ENCODE data around the gene BMI1.

BMI1 gene

DNA sequence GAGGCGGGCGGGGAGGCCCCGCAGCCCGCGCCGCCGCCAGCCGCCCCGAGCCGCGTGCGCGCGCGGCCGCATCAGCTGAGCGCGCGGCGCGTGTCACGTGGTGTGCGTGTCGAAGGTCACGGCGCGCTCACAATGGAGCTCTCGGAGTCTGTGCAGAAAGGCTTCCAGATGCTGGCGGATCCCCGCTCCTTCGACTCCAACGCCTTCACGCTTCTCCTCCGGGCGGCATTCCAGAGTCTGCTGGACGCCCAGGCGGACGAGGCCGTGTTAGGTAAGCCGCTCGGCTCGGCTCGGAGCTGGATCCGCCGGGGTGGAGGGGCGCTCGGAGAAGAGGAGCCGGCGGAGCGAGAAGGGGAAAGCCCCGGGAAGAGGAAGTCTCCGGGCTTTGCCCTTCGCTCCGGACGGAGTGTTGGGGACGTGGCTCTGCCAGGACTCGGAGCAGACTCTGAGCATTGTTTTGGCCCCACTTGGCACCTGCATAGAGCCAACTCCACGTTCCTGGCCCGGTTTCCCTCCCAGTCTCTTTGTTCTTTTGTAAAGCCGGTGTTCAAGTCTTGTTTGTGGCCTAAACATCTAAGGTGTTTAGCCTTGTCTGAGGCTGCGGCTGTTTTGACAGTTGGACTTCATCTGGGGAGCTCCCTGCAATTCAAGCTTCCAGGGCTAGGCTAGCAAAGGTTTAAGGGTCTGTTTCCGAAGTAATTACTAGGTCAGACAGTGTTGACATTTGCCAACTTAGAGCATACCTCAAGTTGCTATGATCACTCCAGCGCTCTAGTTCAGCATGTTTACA lies 4.4 kb upstream of the BMI1 start, which contains the start of gene COMMD3:
TSS of gene COMMD3 (plus strand) at position 103 of the 790 bp plus-strand sequence. CDS start at position 133, 30 bp downstream.
- Histone ChIP-seq H3K18ac (ENCODE audit: low read length) (peak within 1 kb of the TSS; percentile 98), H2BK120ac (ENCODE audit: low read depth, low read length) (no peak within 1 kb of the TSS), H3K4me3 (ENCODE audit: low read length in 2 of 2) (peak within 1 kb of the TSS; percentile 80 to 95), H3K9me3 (replicated peaks in 1 of 2; ENCODE audit: control insufficient read depth in 2 of 2, insufficient read depth in 1 of 2, low read depth in 1 of 2, low read length in 2 of 2) (no peaks in the 10 kb centered on the region), H2AFZ (ENCODE audit: low read length) (peak within 1 kb of the TSS; percentile 85), H3K4me1 (ENCODE audit: control insufficient read depth in 2 of 2, insufficient read depth in 1 of 2, low read depth in 1 of 2, low read length in 2 of 2) (peaks cover 5 to 8% of the 10 kb centered on the region in 2 donors), H3K36me3 (replicated peaks in 1 of 2; ENCODE audit: control insufficient read depth in 2 of 2, insufficient read depth in 2 of 2, low read length in 2 of 2) (no peaks in the 10 kb centered on the region), H3K4ac (ENCODE audit: low read length) (no peak within 1 kb of the TSS), H3K4me2 (ENCODE audit: insufficient read depth, low read length, poor library complexity, severe bottlenecking) (peak within 1 kb of the TSS; percentile 67), H2BK12ac (ENCODE audit: low read length) (peak within 1 kb of the TSS; percentile 81), H4K8ac (ENCODE audit: low read depth, low read length) (no peak within 1 kb of the TSS), H2BK5ac (ENCODE audit: low read length) (peak within 1 kb of the TSS; percentile 91), H3K9ac (ENCODE audit: low read depth, low read length, poor library complexity) (peak within 1 kb of the TSS; percentile 92), H3K79me1 (ENCODE audit: low read depth, low read length) (no peaks in the 10 kb centered on the region), H3K14ac (ENCODE audit: low read length) (peak within 1 kb of the TSS; percentile 56), H3K23ac (ENCODE audit: low read depth, low read length, poor library complexity) (peak within 1 kb of the TSS; percentile 94), H3K27me3 (ENCODE audit: control insufficient read depth in 3 of 3, insufficient read depth in 3 of 3, low read depth in 1 of 3, low read length in 3 of 3) (peaks cover 0 to 19% (median 14%) of the 10 kb centered on the region in 3 experiments), H2AK5ac (ENCODE audit: low read depth, low read length) (no peak within 1 kb of the TSS), H2BK15ac (ENCODE audit: low read length) (no peak within 1 kb of the TSS), H3K27ac (replicated peaks; ENCODE audit: low read length) (peak within 1 kb of the TSS; percentile 91), H4K91ac (ENCODE audit: low read depth, low read length, poor library complexity) (no peak within 1 kb of the TSS)
- no CpG with 5 or more reads among the region's 63 CpGs for WGBS, 2 donors (ENCODE audit: extremely low coverage in 2 of 2, insufficient read length in 2 of 2, insufficient replicate concordance in 1 of 2)
- DNase-seq (ENCODE audit: low spot score): peak; percentile 90

GRCh38 chr10:22317076-22317370 lies 3.9 kb upstream of the BMI1 start:
- Histone ChIP-seq H3K9me3 (replicated peaks in 1 of 2; ENCODE audit: control insufficient read depth in 2 of 2, insufficient read depth in 1 of 2, low read depth in 1 of 2, low read length in 2 of 2) (no peaks in the 10 kb centered on the region), H4K91ac (ENCODE audit: low read depth, low read length, poor library complexity) (no peak overlapping the region), H3K27ac (replicated peaks; ENCODE audit: low read length) (no peak overlapping the region), H3K4me3 (ENCODE audit: low read length in 2 of 2) (peak overlapping the region; percentile 80 to 95), H3K79me1 (ENCODE audit: low read depth, low read length) (no peaks in the 10 kb centered on the region), H3K4ac (ENCODE audit: low read length) (no peak overlapping the region), H2BK15ac (ENCODE audit: low read length) (no peak overlapping the region), H2BK120ac (ENCODE audit: low read depth, low read length) (no peak overlapping the region), H3K23ac (ENCODE audit: low read depth, low read length, poor library complexity) (no peak overlapping the region), H4K8ac (ENCODE audit: low read depth, low read length) (no peak overlapping the region), H3K36me3 (replicated peaks in 1 of 2; ENCODE audit: control insufficient read depth in 2 of 2, insufficient read depth in 2 of 2, low read length in 2 of 2) (no peaks in the 10 kb centered on the region), H3K4me1 (ENCODE audit: control insufficient read depth in 2 of 2, insufficient read depth in 1 of 2, low read depth in 1 of 2, low read length in 2 of 2) (peaks cover 5 to 8% of the 10 kb centered on the region in 2 donors), H3K9ac (ENCODE audit: low read depth, low read length, poor library complexity) (no peak overlapping the region), H2AK5ac (ENCODE audit: low read depth, low read length) (no peak overlapping the region), H3K18ac (ENCODE audit: low read length) (no peak overlapping the region), H2BK12ac (ENCODE audit: low read length) (no peak overlapping the region), H3K14ac (ENCODE audit: low read length) (no peak overlapping the region), H3K4me2 (ENCODE audit: insufficient read depth, low read length, poor library complexity, severe bottlenecking) (peak overlapping the region; percentile 67), H3K27me3 (ENCODE audit: control insufficient read depth in 3 of 3, insufficient read depth in 3 of 3, low read depth in 1 of 3, low read length in 3 of 3) (peaks cover 2 to 21% (median 17%) of the 10 kb centered on the region in 3 experiments), H2BK5ac (ENCODE audit: low read length) (no peak overlapping the region), H2AFZ (ENCODE audit: low read length) (peak overlapping the region; percentile 85)
- DNase-seq (ENCODE audit: low spot score): no peak
- WGBS, 2 donors (ENCODE audit: extremely low coverage in 2 of 2, insufficient read length in 2 of 2, insufficient replicate concordance in 1 of 2): no CpG with 5 or more reads among the region's 9 CpGs

DNA sequence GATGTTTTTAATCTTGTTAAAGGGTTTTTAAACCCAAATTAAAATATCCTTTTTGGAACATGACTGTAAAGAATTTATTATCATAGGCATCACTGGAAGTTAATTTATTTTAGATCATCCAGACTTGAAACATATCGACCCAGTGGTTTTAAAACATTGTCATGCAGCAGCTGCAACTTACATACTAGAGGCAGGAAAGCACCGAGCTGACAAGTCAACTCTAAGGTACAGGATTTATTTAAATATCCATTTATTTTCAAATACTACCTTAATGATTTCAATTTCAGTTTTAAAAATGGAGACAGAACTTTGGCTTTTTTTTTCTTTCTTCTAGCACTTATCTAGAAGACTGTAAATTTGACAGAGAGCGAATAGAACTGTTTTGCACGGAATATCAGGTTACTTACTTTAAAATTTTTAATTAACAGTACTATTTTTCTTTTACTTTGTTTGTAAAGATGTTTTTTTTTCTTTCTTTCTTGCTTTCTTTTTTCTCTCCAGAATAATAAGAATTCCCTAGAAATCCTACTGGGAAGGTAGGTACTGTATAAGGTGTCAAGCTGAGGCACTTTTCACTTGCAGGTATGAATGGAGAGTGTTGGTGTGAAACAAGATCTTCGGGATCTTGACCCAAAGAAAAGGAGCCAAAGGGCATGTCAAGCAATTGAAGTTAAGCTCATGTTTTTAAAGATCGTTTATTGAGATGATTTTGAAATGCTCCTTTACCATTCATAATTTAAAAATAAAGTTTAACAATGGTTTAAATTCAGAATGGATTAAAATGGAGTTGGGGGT lies 2.9 kb upstream of the BMI1 start:
- WGBS, 2 donors (ENCODE audit: extremely low coverage in 2 of 2, insufficient read length in 2 of 2, insufficient replicate concordance in 1 of 2): no CpG with 5 or more reads among the region's 6 CpGs

GRCh38 chr10:22318772-22319171 lies 2.1 kb upstream of the BMI1 start:
- H2BK5ac ChIP-seq (ENCODE audit: low read length): no peak overlapping the region
- no peaks in the 10 kb centered on the region for H3K79me1 ChIP-seq (ENCODE audit: low read depth, low read length)
- H3K23ac ChIP-seq (ENCODE audit: low read depth, low read length, poor library complexity): no peak overlapping the region
- H3K4me1 ChIP-seq (ENCODE audit: control insufficient read depth in 2 of 2, insufficient read depth in 1 of 2, low read depth in 1 of 2, low read length in 2 of 2): peaks cover 6 to 21% of the 10 kb centered on the region in 2 donors
- no peak overlapping the region for H3K4me3 ChIP-seq (ENCODE audit: low read length in 2 of 2)
- no peak overlapping the region for H4K8ac ChIP-seq (ENCODE audit: low read depth, low read length)
- no peak overlapping the region for H3K18ac ChIP-seq (ENCODE audit: low read length)
- no peak for DNase-seq (ENCODE audit: low spot score)
- no peak overlapping the region for H2AK5ac ChIP-seq (ENCODE audit: low read depth, low read length)
- H3K27ac ChIP-seq (replicated peaks; ENCODE audit: low read length): no peak overlapping the region
- H3K9me3 ChIP-seq (replicated peaks in 1 of 2; ENCODE audit: control insufficient read depth in 2 of 2, insufficient read depth in 1 of 2, low read depth in 1 of 2, low read length in 2 of 2): no peaks in the 10 kb centered on the region
- H2BK120ac ChIP-seq (ENCODE audit: low read depth, low read length): no peak overlapping the region
- no peak overlapping the region for H4K91ac ChIP-seq (ENCODE audit: low read depth, low read length, poor library complexity)
- WGBS, 2 donors (ENCODE audit: extremely low coverage in 2 of 2, insufficient read length in 2 of 2, insufficient replicate concordance in 1 of 2): no CpG with 5 or more reads among the region's 3 CpGs
- H2BK12ac ChIP-seq (ENCODE audit: low read length): no peak overlapping the region
- peaks cover 10 to 31% (median 30%) of the 10 kb centered on the region in 3 experiments for H3K27me3 ChIP-seq (ENCODE audit: control insufficient read depth in 3 of 3, insufficient read depth in 3 of 3, low read depth in 1 of 3, low read length in 3 of 3)
- H3K9ac ChIP-seq (ENCODE audit: low read depth, low read length, poor library complexity): no peak overlapping the region
- H3K36me3 ChIP-seq (replicated peaks in 1 of 2; ENCODE audit: control insufficient read depth in 2 of 2, insufficient read depth in 2 of 2, low read length in 2 of 2): no peaks in the 10 kb centered on the region
- no peak overlapping the region for H3K4me2 ChIP-seq (ENCODE audit: insufficient read depth, low read length, poor library complexity, severe bottlenecking)
- H2AFZ ChIP-seq (ENCODE audit: low read length): no peak overlapping the region
- no peak overlapping the region for H2BK15ac ChIP-seq (ENCODE audit: low read length)
- H3K14ac ChIP-seq (ENCODE audit: low read length): no peak overlapping the region
- no peak overlapping the region for H3K4ac ChIP-seq (ENCODE audit: low read length)

More for the DNA sequence above, 2.9 kb upstream of the BMI1 start:
- Histone ChIP-seq H4K8ac (ENCODE audit: low read depth, low read length) (no peak overlapping the region), H3K4me2 (ENCODE audit: insufficient read depth, low read length, poor library complexity, severe bottlenecking) (no peak overlapping the region), H3K79me1 (ENCODE audit: low read depth, low read length) (no peaks in the 10 kb centered on the region), H2AFZ (ENCODE audit: low read length) (no peak overlapping the region), H3K27me3 (ENCODE audit: control insufficient read depth in 3 of 3, insufficient read depth in 3 of 3, low read depth in 1 of 3, low read length in 3 of 3) (peaks cover 8 to 30% (median 26%) of the 10 kb centered on the region in 3 experiments), H3K9ac (ENCODE audit: low read depth, low read length, poor library complexity) (no peak overlapping the region), H3K9me3 (replicated peaks in 1 of 2; ENCODE audit: control insufficient read depth in 2 of 2, insufficient read depth in 1 of 2, low read depth in 1 of 2, low read length in 2 of 2) (no peaks in the 10 kb centered on the region), H2AK5ac (ENCODE audit: low read depth, low read length) (no peak overlapping the region), H4K91ac (ENCODE audit: low read depth, low read length, poor library complexity) (no peak overlapping the region), H3K23ac (ENCODE audit: low read depth, low read length, poor library complexity) (no peak overlapping the region), H3K4me1 (ENCODE audit: control insufficient read depth in 2 of 2, insufficient read depth in 1 of 2, low read depth in 1 of 2, low read length in 2 of 2) (peaks cover 6 to 13% of the 10 kb centered on the region in 2 donors), H2BK120ac (ENCODE audit: low read depth, low read length) (no peak overlapping the region), H3K36me3 (replicated peaks in 1 of 2; ENCODE audit: control insufficient read depth in 2 of 2, insufficient read depth in 2 of 2, low read length in 2 of 2) (no peaks in the 10 kb centered on the region), H2BK15ac (ENCODE audit: low read length) (no peak overlapping the region), H2BK5ac (ENCODE audit: low read length) (no peak overlapping the region), H2BK12ac (ENCODE audit: low read length) (no peak overlapping the region), H3K14ac (ENCODE audit: low read length) (no peak overlapping the region), H3K4ac (ENCODE audit: low read length) (no peak overlapping the region), H3K4me3 (ENCODE audit: low read length in 2 of 2) (no peak overlapping the region), H3K27ac (replicated peaks; ENCODE audit: low read length) (no peak overlapping the region), H3K18ac (ENCODE audit: low read length) (no peak overlapping the region)
- DNase-seq (ENCODE audit: low spot score): no peak

Measured in neuronal stem cell (in vitro differentiated cells).